ENCODE data around the gene CH25H. TPM values are rescaled to one million over a fixed set of nuclear protein-coding genes. Genes with fewer than 3 reads are reported as not detected.

The CH25H gene
- total RNA-seq, 1 experiment from 2014 or later = 1.0 TPM

GRCh38 chr10:89159761-89160160, 47.4 kb downstream of the CH25H start:
- H2BK120ac ChIP-seq (ENCODE audit: low read depth, low read length, poor library complexity, severe bottlenecking) = no peak overlapping the region

More at GRCh38 chr10:89159761-89160160, 47.4 kb downstream of the CH25H start:
- Mint-ChIP-seq H3K36me3 (ENCODE audit: insufficient read depth in 1 of 3, low read depth in 3 of 3) (no peaks in the 10 kb centered on the region), H3K9me3 (no peaks in the 10 kb centered on the region), H3K27ac (no peak overlapping the region), H3K4me3 (no peak overlapping the region), H3K4me1 (no peaks in the 10 kb centered on the region), H3K27me3 (ENCODE audit: low read depth) (no peaks in the 10 kb centered on the region)
- TF ChIP-seq CTCF (conservative IDR thresholded peaks at IDR 0.05) = no peak
- H3K27ac ChIP-seq (ENCODE audit: insufficient read length, low read depth, low read length) = no peak overlapping the region
- no peaks in the 10 kb centered on the region for H3K4me1 ChIP-seq (ENCODE audit: insufficient read depth, low read length)
- H2BK12ac ChIP-seq (ENCODE audit: insufficient read length, low read depth, low read length) = no peak overlapping the region
- H4K5ac ChIP-seq (ENCODE audit: insufficient read length, low read depth, low read length) = no peak overlapping the region
- no peak overlapping the region for H2BK15ac ChIP-seq (ENCODE audit: low read depth, low read length)
- H3T11ph ChIP-seq (ENCODE audit: low read length) = no peak overlapping the region
- no peak overlapping the region for H3K4me2 ChIP-seq (ENCODE audit: insufficient read depth, insufficient read length, low read length)
- no peak for DNase-seq
- H4K91ac ChIP-seq (ENCODE audit: insufficient read length, low read depth, low read length) = no peak overlapping the region
- no peaks in the 10 kb centered on the region for H3K27me3 ChIP-seq (ENCODE audit: insufficient read depth, low read length)
- no peak overlapping the region for H3K4ac ChIP-seq (ENCODE audit: low read depth, low read length)
- WGBS (ENCODE audit: extremely low coverage, insufficient read length, low lambda C conversion rate) = no CpG with 5 or more reads among the region's 1 CpG
- H4K8ac ChIP-seq (replicated peaks; ENCODE audit: insufficient read length, low read depth, low read length) = no peak overlapping the region
- H2AFZ ChIP-seq (ENCODE audit: low read length) = no peak overlapping the region
- H2AK5ac ChIP-seq (ENCODE audit: insufficient read length, low read length) = no peak overlapping the region
- H4K20me1 ChIP-seq (ENCODE audit: control insufficient read depth, insufficient read depth, insufficient read length) = no peaks in the 10 kb centered on the region
- H3K23me2 ChIP-seq (ENCODE audit: insufficient read length, low read depth, low read length, poor library complexity, severe bottlenecking) = no peaks in the 10 kb centered on the region
- no peak overlapping the region for H3K56ac ChIP-seq (ENCODE audit: insufficient read length, low read depth, low read length)
- no peak overlapping the region for H3K14ac ChIP-seq (ENCODE audit: insufficient read depth, low read length)
- H3K23ac ChIP-seq (ENCODE audit: insufficient read length, low read depth, low read length) = no peak overlapping the region
- no peak overlapping the region for H3K18ac ChIP-seq (ENCODE audit: insufficient read length, low read depth, low read length)
- H2BK5ac ChIP-seq (ENCODE audit: insufficient read length, low read length) = no peak overlapping the region
- no peaks in the 10 kb centered on the region for H3K79me1 ChIP-seq (ENCODE audit: insufficient read depth, low read depth, low read length, poor library complexity, severe bottlenecking)
- no peak overlapping the region for H3K9ac ChIP-seq (ENCODE audit: extremely low read depth, insufficient read length, low read length)
- H2BK20ac ChIP-seq (ENCODE audit: low read depth, low read length, poor library complexity, severe bottlenecking) = no peak overlapping the region
- no peaks in the 10 kb centered on the region for H3K9me3 ChIP-seq (ENCODE audit: control insufficient read depth, low read depth, low read length)
- no peaks in the 10 kb centered on the region for H3K79me2 ChIP-seq (ENCODE audit: insufficient read depth, low read length)

Data from H9 (cell line).